ENCODE data around the gene MLLT3.

DNA sequence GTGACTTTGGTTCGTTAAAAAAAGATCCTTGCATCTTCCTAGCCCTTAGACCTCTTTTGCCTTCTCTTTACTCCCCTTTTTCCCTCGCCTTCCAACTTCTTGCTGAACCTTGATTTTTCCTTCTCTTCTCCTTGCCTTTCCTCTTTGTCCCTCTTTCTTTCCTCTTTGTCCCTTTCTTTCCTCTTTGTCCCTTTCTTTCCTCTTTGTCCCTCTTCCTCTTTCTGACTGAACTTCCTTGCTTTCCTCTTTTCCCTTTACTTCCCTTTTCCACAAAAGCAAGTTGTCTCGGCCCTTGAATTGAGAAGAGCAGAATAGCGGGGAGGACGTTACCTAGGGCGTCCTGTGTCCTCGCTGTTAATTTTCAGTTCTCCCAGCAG lies 1.4 kb upstream of the MLLT3 start:
- TF ChIP-seq CTCF (conservative IDR thresholded peaks at IDR 0.05; ENCODE audit: low read length) (no peak), EZH2phosphoT487 (IDR thresholded peaks at IDR 0.05; ENCODE audit: borderline replicate concordance) (no peak)

All from Loucy (cell line).